Measurements from ENCODE around the gene ERN1.
A peak's percentile ranks its signal among the peaks of the same experiment; 100 is the strongest.

Gene ERN1

DNA sequence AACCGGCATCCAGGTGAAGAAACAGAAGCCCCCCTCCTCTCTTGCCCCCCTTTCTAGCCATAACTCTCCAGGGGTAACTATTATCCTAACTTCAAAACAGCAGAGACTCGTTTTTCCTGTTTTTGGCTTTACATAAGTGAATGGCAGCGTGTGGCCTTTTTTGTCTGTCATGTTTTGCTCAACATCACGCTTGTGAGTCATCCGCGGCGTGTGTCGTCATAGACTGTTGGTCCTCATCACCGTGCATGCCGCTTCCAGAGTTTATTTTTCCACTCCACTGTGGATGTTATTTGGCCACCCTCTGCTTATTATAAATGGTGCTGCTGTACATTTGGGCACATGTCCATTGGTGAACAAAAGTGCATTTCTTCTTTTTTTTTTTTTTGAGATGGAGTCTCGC lies 52.6 kb downstream of the ERN1 start:
- no peak for DNase-seq (ENCODE audit: low read depth)
- TF ChIP-seq, protein P1, sequence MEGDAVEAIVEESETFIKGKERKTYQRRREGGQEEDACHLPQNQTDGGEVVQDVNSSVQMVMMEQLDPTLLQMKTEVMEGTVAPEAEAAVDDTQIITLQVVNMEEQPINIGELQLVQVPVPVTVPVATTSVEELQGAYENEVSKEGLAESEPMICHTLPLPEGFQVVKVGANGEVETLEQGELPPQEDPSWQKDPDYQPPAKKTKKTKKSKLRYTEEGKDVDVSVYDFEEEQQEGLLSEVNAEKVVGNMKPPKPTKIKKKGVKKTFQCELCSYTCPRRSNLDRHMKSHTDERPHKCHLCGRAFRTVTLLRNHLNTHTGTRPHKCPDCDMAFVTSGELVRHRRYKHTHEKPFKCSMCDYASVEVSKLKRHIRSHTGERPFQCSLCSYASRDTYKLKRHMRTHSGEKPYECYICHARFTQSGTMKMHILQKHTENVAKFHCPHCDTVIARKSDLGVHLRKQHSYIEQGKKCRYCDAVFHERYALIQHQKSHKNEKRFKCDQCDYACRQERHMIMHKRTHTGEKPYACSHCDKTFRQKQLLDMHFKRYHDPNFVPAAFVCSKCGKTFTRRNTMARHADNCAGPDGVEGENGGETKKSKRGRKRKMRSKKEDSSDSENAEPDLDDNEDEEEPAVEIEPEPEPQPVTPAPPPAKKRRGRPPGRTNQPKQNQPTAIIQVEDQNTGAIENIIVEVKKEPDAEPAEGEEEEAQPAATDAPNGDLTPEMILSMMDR (IDR thresholded peaks at IDR 0.05; ENCODE audit: low read depth, low read length, missing control alignments) = no peak
- no peak overlapping the region for H3K4me3 ChIP-seq (ENCODE audit: low read depth, low read length)

DNA sequence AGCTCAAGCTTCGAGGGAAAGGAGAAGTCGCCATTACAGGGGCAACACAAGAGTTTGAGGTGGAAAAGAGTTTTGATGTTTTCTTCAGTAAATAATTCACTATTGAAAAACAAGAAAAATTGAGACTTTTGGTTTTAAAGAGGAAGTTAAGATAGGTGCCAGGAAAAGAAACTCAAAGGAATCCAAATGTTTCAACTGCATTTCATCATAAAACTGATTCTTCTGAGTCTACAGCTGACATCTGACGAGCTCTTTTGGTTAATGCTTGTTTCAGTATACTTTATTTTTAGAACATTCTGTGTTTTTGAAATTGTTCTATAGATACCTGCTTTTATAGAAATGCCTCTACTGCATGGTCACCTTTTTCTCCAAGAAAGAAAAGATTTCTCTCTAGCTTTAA lies 54.0 kb downstream of the ERN1 start:
- no peak overlapping the region; the same call in 1 of the 2 replicates for H3K4me3 ChIP-seq (ENCODE audit: low read depth, low read length)
- no peak for DNase-seq (ENCODE audit: low read depth)
- TF ChIP-seq, protein P1 (IDR thresholded peaks at IDR 0.05; ENCODE audit: low read depth, low read length, missing control alignments) = no peak

GRCh38 chr17:64074704-64075426 lies 55.1 kb downstream of the ERN1 start:
- no peak overlapping the region; the same call in 1 of the 2 replicates for H3K4me3 ChIP-seq (ENCODE audit: low read depth, low read length)
- no peak for DNase-seq (ENCODE audit: low read depth)
- TF ChIP-seq, protein P1 (IDR thresholded peaks at IDR 0.05; ENCODE audit: low read depth, low read length, missing control alignments) = no peak

GRCh38 chr17:64073771-64074703 lies 55.9 kb downstream of the ERN1 start:
- H3K4me3 ChIP-seq (ENCODE audit: low read depth, low read length) = no peak overlapping the region; the same call in 1 of the 2 replicates
- DNase-seq (ENCODE audit: low read depth) = peak; percentile 70

DNA sequence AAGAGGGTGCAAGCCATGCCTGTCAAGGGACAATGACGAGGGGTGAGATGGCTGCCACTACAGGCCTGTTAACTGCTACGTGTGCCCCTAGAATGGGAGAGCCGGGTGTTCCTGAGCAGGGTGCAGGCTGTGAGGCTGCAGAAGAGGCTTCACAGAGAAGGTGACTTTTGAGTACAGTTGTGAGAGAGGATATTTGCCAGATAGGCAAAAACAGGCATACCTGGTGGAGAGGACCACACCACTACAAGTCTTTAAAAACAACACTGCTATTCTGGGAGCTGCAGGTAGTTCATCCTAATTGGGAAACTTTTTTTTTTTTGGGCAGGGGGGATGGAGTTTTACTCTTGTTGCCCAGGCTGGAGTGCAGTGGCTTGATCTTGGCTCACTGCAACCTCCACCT lies 58.8 kb downstream of the ERN1 start:
- H3K4me3 ChIP-seq (ENCODE audit: low read depth, low read length) = no peak overlapping the region
- TF ChIP-seq, protein P1 (IDR thresholded peaks at IDR 0.05; ENCODE audit: low read depth, low read length, missing control alignments) = no peak
- DNase-seq (ENCODE audit: low read depth) = no peak

More at GRCh38 chr17:64073771-64074703, 55.9 kb downstream of the ERN1 start:
- TF ChIP-seq, protein P1 (IDR thresholded peaks at IDR 0.05; ENCODE audit: low read depth, low read length, missing control alignments) = no peak

GRCh38 chr17:64070213-64070612 lies 59.7 kb downstream of the ERN1 start:
- no peak for DNase-seq (ENCODE audit: low read depth)
- no peak overlapping the region for H3K4me3 ChIP-seq (ENCODE audit: low read depth, low read length)
- TF ChIP-seq, protein P1 (IDR thresholded peaks at IDR 0.05; ENCODE audit: low read depth, low read length, missing control alignments) = no peak

Data from GM12864 (cell line).